Jurkat, Clone E6-1 (cell line): ENCODE results near the gene UBAC2.

Source experiments
- DNase-seq: peaks from one replicate; pipeline ENCODE4 v3.0.0-alpha.2; 2011; ENCODE audit warnings: low read depth, low spot score
- H3K4me3 ChIP-seq: 2 replicates; pipeline ENCODE4 v1.5.1; 2011; ENCODE audit warnings: mild to moderate bottlenecking, low read length, control low read depth, moderate library complexity

Gene UBAC2

GRCh38 chr13:99315186-99315585 is 114.5 kb downstream of the UBAC2 start:
- H3K4me3 ChIP-seq = no peak overlapping the region
- no peak for DNase-seq

GRCh38 chr13:99316224-99316623 is 115.6 kb downstream of the UBAC2 start:
- H3K4me3 ChIP-seq = no peak overlapping the region
- DNase-seq = no peak

- DNase-seq = no peak
These were observed 116.1 kb downstream of the UBAC2 start for GRCh38 chr13:99316657-99317256.

GRCh38 chr13:99320693-99321481 is 120.2 kb downstream of the UBAC2 start:
- H3K4me3 ChIP-seq = no peak overlapping the region
- peak; percentile 12 for DNase-seq

More at GRCh38 chr13:99316657-99317256, 116.1 kb downstream of the UBAC2 start:
- no peak overlapping the region for H3K4me3 ChIP-seq

GRCh38 chr13:99321709-99322108 is 121.1 kb downstream of the UBAC2 start:
- no peak for DNase-seq
- H3K4me3 ChIP-seq = no peak overlapping the region

- peak; percentile 90 for DNase-seq
- no peak overlapping the region for H3K4me3 ChIP-seq
These were observed 121.8 kb downstream of the UBAC2 start for GRCh38 chr13:99322297-99323103.

- DNase-seq = no peak
- H3K4me3 ChIP-seq = no peak overlapping the region
These were observed 122.8 kb downstream of the UBAC2 start for GRCh38 chr13:99323488-99323887.

- no peak for DNase-seq
- no peak overlapping the region for H3K4me3 ChIP-seq
These were observed 125.4 kb downstream of the UBAC2 start for GRCh38 chr13:99326012-99326411.

GRCh38 chr13:99327126-99327525 is 126.5 kb downstream of the UBAC2 start:
- no peak overlapping the region for H3K4me3 ChIP-seq
- no peak for DNase-seq

GRCh38 chr13:99327761-99328160 is 127.1 kb downstream of the UBAC2 start:
- H3K4me3 ChIP-seq = no peak overlapping the region
- no peak for DNase-seq

- no peak for DNase-seq
These were observed 128.8 kb downstream of the UBAC2 start for GRCh38 chr13:99329477-99329876.

GRCh38 chr13:99330942-99331341 is 130.3 kb downstream of the UBAC2 start:
- no peak overlapping the region for H3K4me3 ChIP-seq
- DNase-seq = no peak

More at GRCh38 chr13:99329477-99329876, 128.8 kb downstream of the UBAC2 start:
- no peak overlapping the region for H3K4me3 ChIP-seq

GRCh38 chr13:99331881-99332293 is 131.2 kb downstream of the UBAC2 start:
- no peak for DNase-seq
- H3K4me3 ChIP-seq = no peak overlapping the region

GRCh38 chr13:99332456-99332855 is 131.8 kb downstream of the UBAC2 start:
- DNase-seq = no peak
- no peak overlapping the region for H3K4me3 ChIP-seq

- DNase-seq = no peak
- H3K4me3 ChIP-seq = no peak overlapping the region
These were observed 133.6 kb downstream of the UBAC2 start for GRCh38 chr13:99334221-99334620.

- H3K4me3 ChIP-seq = no peak overlapping the region
- no peak for DNase-seq
These were observed 134.4 kb downstream of the UBAC2 start for GRCh38 chr13:99335087-99335486.

- no peak for DNase-seq
- H3K4me3 ChIP-seq = no peak overlapping the region
These were observed 134.9 kb downstream of the UBAC2 start for GRCh38 chr13:99335603-99336002.

- no peak for DNase-seq
- H3K4me3 ChIP-seq = no peak overlapping the region
These were observed 138.6 kb downstream of the UBAC2 start for GRCh38 chr13:99339230-99339721.

- H3K4me3 ChIP-seq = no peak overlapping the region
- no peak for DNase-seq
These were observed 139.2 kb downstream of the UBAC2 start for GRCh38 chr13:99339736-99340397.
